Thoracic aorta (tissue), 2 donors: Measurements from ENCODE around the gene SARS1. TPM values are rescaled to one million over a fixed set of nuclear protein-coding genes. Genes with fewer than 3 reads are reported as not detected.

ENCODE experiments used
- ATAC-seq: fragments of 150-250 bp; one replicate; pipeline ENCODE4 v1.8.0; 2017; ENCODE audit warnings: low read depth; ENCODE audit not compliant: insufficient number of reproducible peaks, low FRiP score
- DNase-seq: peaks from one replicate; pipeline ENCODE4 v3.0.0-alpha.2; 2020; ENCODE audit warnings: low spot score
- H3K27ac ChIP-seq, 2 donors: fragments of 200-600 bp; sonication (generic); 1 replicate in 1 of 2; 2 replicates in 1 of 2; pipeline ENCODE4 v1.5.1; 2016; ENCODE audit warnings: mild to moderate bottlenecking in 2 of 2, moderate library complexity in 2 of 2
- H3K27me3 ChIP-seq: fragments of 200-600 bp; sonication (generic); replicated peaks from 2 replicates; pipeline ENCODE4 v1.6.0; 2016; ENCODE audit warnings: mild to moderate bottlenecking; ENCODE audit not compliant: insufficient read depth
- H3K36me3 ChIP-seq: fragments of 200-600 bp; sonication (generic); one replicate; pipeline ENCODE4 v1.5.1; 2016
- H3K4me1 ChIP-seq, 2 donors: fragments of 200-600 bp; sonication (generic); 1 replicate in 1 of 2; 2 replicates in 1 of 2; pipeline versions ENCODE4 v1.5.1 to v1.6.0; 2016; ENCODE audit warnings: low read depth in 2 of 2, mild to moderate bottlenecking in 1 of 2; ENCODE audit not compliant: control insufficient read depth in 1 of 2
- H3K4me3 ChIP-seq: fragments of 200-600 bp; sonication (generic); 2 replicates; pipeline ENCODE4 v1.5.1; 2016; ENCODE audit warnings: mild to moderate bottlenecking
- H3K9me3 ChIP-seq: fragments of 200-600 bp; sonication (generic); 2 replicates; pipeline ENCODE4 v1.5.1; 2016
- CTCF ChIP-seq: fragments of 200-600 bp; sonication (generic); IDR thresholded peaks from one replicate; pipeline ENCODE4 v1.5.1; 2019; ENCODE audit warnings: antibody characterized with exemption
- total RNA-seq, 2 donors: library from RNA; depleted of rRNA; stranded (reverse); fragments of >200 nt; gene quantifications; one replicate each; pipeline versions ENCODE4 v1.1.0 to v1.2.3, GENCODE V29; 2016

SARS1 gene
- total RNA-seq, 2 donors from 2014 or later, result 122 to 137 TPM

DNA sequence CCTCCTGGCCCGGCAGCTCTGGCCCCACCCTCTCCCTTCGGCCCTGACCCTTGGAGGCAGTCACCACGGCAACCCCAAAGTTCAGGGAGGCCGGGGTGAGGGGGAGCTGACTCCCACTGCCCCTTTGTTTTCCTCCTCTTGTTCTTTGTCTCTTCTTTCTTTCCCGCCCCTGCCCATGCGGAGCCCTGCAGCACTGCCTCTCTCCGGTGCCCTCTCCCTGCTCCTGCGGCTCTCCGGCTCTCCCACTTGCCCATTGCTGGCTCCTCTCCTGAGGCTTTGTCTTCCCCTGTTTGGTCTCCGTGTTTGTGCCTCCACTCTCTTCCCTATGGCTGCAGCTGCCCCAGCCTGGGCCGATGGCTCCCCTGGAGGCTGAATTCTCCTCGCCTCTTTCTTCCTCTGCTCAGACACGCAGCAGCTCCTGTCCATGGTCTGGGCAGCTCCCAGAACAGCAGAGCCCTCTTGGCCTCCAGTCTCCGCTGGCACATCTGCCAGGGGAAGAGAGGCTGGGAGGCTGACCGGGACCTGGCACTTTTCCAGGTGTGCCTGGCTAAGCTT, 41.5 kb downstream of the SARS1 start:
- no peak for TF ChIP-seq CTCF
- H3K4me1 ChIP-seq, result peaks cover 5 to 22% of the 10 kb centered on the region in 2 donors
- no peaks in the 10 kb centered on the region for H3K36me3 ChIP-seq
- H3K27ac ChIP-seq, result no peak overlapping the region
- ATAC-seq (no peak), DNase-seq (no peak)
- H3K4me3 ChIP-seq, result no peak overlapping the region
- H3K9me3 ChIP-seq, result no peaks in the 10 kb centered on the region
- H3K27me3 ChIP-seq, result no peaks in the 10 kb centered on the region

GRCh38 chr1:109255678-109256077, 42.0 kb downstream of the SARS1 start:
- H3K36me3 ChIP-seq, result no peaks in the 10 kb centered on the region
- H3K9me3 ChIP-seq, result no peaks in the 10 kb centered on the region
- H3K4me3 ChIP-seq, result no peak overlapping the region
- H3K4me1 ChIP-seq, result peaks cover 5 to 18% of the 10 kb centered on the region in 2 donors
- TF ChIP-seq CTCF, result no peak
- H3K27me3 ChIP-seq, result no peaks in the 10 kb centered on the region
- ATAC-seq, result no peak
- DNase-seq, result no peak
- H3K27ac ChIP-seq, result no peak overlapping the region

GRCh38 chr1:109256085-109256484, 42.4 kb downstream of the SARS1 start:
- Histone ChIP-seq H3K4me3 (no peak overlapping the region), H3K27ac (no peak overlapping the region), H3K27me3 (no peaks in the 10 kb centered on the region), H3K4me1 (peaks cover 5 to 18% of the 10 kb centered on the region in 2 donors), H3K9me3 (no peaks in the 10 kb centered on the region), H3K36me3 (no peaks in the 10 kb centered on the region)
- DNase-seq, result no peak
- ATAC-seq, result no peak
- TF ChIP-seq CTCF, result no peak

DNA sequence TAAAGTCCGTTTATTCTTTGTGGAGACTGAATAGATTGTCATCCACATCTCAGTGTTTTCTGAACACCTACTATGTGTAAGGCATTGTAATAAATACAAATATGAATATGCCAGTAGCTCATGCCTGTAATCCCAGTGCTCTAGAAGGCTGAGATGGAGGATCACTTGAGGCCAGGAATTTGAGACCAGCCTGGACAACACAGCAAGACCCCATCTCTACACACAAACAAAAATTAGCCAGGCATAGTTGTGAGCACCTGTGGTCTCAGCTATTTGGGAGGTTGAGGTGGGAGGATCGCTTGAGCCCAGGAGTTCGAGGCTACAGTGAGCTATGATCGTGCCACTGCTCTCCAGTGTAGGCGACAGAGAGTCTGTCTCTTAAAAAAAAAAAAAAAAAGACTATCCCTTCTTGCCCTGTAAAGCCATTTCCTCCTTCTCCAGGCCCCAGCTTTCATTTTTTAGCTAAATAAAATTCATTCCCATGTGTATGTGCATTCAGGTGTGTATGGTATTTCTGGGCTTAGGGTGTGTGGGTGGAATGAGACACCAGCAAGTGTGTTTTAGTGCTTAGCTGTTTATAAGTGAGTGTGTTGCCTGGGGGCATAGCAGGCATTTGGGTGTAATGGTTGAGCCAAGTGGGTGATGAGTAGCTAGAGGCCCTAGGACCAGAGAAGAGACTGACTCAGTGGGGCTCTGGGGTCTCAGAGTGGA, 43.4 kb downstream of the SARS1 start:
- H3K27ac ChIP-seq, result no peak overlapping the region
- DNase-seq (no peak), ATAC-seq (no peak)
- peaks cover 5 to 18% of the 10 kb centered on the region in 2 donors for H3K4me1 ChIP-seq
- no peaks in the 10 kb centered on the region for H3K27me3 ChIP-seq
- H3K9me3 ChIP-seq, result no peaks in the 10 kb centered on the region
- H3K4me3 ChIP-seq, result no peak overlapping the region
- H3K36me3 ChIP-seq, result no peaks in the 10 kb centered on the region
- no peak for TF ChIP-seq CTCF

- DNase-seq (no peak), ATAC-seq (no peak)
- H3K9me3 ChIP-seq, result no peaks in the 10 kb centered on the region
- peaks cover 5 to 18% of the 10 kb centered on the region in 2 donors for H3K4me1 ChIP-seq
- no peak overlapping the region for H3K4me3 ChIP-seq
- no peaks in the 10 kb centered on the region for H3K36me3 ChIP-seq
- H3K27ac ChIP-seq, result no peak overlapping the region
- H3K27me3 ChIP-seq, result no peaks in the 10 kb centered on the region
- TF ChIP-seq CTCF, result no peak
These were observed 44.1 kb downstream of the SARS1 start for GRCh38 chr1:109257682-109258421.
